Measurements from ENCODE around the gene DEF6.
"Not testable (repeated sequence)": the region's sequence is repeated elsewhere in the genome, so short reads cannot be mapped to it uniquely, and the experiment has no call there.

DEF6 gene

DNA sequence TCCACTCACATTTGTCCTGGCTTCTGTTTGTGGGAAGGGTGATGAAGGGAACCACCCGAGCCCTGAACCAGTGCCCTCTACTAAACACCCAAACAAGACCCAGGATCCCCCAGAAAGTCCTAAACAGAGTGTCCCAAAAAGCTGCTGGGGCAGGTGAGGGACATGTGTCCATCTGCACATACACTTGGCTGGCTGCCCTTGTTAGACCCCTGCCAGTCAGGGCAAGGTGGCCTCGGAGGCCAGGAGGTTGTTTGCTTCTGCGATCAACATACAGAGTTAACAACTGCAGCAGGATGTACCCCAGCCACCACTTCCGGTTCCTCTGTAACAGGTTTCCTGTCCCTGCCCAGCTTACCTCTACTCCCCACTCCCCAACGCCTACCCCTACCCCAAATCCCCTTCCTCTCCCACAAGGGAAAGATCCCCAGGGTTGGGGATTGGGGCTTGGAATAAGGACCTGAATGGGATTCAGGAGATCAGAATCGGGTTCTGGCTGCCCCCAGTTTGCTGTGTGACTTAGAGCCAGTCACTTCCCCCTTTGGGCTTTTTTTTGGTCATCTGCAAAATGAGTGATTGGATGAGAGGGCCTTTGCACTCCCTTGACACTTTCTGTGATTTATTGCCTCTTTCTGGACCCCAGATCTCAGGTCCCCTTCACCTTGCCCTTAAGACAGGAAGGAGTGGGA lies 13.9 kb downstream of the DEF6 start:
- DNase-seq, result peak; percentile 76

DNA sequence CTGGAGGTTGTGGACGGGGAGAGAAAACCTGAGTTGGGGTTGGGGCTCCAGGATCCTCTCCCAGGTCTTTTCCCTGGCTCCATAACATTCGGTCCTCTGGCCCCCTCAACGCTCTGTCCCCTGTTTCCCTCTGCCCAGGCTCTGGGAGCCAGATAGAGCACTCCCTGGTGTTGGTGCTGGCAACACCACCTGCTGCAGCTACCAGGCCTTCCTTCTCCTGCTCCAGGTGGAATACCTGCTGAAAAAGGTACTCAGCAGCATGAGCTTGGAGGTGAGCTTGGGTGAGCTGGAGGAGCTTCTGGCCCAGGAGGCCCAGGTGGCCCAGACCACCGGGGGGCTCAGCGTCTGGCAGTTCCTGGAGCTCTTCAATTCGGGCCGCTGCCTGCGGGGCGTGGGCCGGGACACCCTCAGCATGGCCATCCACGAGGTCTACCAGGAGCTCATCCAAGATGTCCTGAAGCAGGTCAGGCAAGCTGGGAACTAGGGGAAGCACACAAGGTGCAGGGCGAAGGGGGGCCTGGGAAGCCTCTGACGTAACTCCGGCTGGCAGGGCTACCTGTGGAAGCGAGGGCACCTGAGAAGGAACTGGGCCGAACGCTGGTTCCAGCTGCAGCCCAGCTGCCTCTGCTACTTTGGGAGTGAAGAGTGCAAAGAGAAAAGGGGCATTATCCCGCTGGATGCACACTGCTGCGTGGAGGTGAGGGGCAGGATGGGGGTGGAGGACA lies 14.6 kb downstream of the DEF6 start:
- no peak for DNase-seq

DNA sequence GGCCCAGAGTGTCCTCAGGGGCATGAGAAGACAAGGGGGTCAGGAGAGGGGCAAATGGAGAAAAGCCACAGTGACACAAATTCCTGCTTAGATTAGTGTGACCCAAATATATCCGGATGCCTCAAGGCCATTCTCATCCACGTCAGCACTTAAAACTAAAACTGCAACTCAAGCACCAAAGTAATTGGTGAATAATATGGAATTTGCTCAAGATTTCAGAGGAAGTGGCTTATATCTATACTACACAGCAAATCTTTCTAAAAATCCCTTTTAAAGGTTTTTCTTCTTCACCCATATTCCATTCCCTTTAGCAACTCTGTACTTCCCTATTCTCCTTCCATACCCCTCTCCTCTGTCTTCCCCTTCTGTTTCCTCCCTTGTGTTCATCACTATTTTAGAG lies 15.2 kb downstream of the DEF6 start:
- no peak for DNase-seq

DNA sequence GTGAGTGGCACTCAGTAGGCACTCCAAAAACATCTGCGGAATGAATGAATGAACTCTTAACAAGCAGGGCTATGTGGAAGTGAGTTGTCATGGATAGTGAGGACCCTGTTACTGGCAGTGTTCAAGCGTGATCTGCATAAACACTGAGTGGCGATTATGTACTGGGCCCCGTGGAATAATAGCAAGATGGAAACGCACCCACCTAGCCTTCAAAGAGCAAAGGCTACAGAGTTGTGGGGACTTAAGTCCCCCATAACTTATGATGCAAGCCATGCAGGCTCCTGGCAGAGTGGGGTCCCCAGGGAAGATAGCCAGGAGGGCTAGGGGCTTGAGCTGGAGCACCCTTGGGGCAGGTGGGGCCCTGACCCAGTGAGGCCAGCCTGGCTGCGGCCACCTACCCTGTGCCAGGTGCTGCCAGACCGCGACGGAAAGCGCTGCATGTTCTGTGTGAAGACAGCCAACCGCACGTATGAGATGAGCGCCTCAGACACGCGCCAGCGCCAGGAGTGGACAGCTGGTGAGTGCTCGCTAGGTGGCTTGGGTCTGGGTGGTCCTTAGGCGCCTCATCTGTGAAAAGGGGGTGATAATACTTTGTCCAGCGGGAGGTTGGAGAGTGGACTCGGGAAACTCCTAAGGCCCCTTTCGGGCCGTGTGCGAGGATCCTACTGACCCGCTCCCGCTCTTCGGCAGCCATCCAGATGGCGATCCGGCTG lies 20.0 kb downstream of the DEF6 start:
- DNase-seq, result no peak

DNA sequence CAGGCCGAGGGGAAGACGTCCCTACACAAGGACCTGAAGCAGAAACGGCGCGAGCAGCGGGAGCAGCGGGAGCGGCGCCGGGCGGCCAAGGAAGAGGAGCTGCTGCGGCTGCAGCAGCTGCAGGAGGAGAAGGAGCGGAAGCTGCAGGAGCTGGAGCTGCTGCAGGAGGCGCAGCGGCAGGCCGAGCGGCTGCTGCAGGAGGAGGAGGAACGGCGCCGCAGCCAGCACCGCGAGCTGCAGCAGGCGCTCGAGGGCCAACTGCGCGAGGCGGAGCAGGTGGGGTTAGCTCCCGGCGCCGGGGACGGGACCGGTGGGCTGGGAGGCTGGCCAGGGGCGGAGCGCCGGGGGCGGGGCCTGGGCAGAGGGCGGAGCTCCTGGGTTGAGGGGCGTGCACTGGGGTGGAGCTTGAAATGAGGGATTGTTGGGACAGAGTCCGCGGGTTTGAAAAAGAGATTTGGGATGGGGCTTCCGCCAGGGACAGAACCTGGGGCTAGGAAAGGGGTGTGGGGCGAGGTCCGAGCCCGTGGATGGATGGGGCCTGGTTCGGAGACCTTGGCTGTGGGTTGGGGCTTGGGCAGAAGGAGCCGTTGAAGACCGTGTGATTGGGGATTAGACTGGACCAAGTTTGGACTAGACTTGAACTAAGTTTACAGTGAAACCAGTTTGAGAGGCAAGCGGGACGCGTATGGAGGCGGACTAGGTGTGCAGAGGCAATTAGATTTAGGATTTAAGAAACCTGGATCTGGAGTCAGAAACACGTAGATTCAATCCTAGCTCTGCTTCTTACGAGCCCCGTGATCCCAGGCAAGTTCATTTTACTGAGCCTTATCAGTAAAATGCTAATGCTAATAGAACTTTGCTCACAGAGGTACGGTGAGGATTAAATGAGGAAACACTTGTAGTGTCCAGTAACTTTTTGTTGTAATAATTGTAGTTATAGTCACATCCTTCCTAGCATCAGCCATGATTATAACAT lies 20.9 kb downstream of the DEF6 start:
- no peak for DNase-seq

DNA sequence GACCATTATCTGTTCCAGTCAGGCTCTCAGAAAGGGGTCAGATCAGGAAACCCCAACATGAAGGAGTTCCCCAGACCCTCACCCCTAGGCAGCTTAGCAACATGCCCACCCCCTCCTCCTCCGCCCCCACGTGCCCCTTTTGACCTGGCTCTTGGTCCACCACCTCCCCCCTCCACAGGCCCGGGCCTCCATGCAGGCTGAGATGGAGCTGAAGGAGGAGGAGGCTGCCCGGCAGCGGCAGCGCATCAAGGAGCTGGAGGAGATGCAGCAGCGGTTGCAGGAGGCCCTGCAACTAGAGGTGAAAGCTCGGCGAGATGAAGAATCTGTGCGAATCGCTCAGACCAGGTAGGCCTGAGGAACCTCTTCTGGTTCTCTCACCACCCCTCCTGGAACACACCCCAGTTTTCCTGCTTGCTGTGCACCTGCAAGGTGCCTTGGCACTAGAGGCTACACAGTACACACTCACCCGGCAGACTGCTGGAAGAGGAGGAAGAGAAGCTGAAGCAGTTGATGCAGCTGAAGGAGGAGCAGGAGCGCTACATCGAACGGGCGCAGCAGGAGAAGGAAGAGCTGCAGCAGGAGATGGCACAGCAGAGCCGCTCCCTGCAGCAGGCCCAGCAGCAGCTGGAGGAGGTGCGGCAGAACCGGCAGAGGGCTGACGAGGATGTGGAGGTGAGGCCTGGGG lies 21.9 kb downstream of the DEF6 start:
- no peak for DNase-seq

DNA sequence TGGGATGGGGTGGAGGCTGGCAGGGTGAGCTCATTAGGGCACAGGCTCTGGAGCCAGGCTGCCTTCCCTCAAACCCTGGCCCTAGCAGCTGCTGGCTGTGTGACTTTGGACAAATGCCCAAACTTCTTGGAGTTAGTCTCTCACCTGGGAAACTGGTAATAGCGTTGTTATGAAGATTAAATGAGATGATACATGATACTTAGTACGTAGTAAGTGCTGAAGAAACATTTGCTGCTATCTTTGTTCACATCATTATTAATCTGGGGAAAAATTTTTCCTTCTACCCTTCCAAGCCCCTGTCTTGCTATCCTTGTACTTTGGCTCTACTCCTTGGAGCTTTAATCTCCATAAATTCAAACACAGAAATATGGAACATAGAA lies 22.4 kb downstream of the DEF6 start:
- no peak for DNase-seq

DNA sequence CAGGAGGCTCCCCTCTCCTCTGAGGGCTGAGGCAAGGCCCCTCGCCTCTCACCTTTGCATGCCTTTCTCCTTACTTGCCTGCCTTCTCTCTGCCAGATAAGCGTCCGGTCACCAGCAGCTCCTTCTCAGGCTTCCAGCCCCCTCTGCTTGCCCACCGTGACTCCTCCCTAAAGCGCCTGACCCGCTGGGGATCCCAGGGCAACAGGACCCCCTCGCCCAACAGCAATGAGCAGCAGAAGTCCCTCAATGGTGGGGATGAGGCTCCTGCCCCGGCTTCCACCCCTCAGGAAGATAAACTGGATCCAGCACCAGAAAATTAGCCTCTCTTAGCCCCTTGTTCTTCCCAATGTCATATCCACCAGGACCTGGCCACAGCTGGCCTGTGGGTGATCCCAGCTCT lies 23.5 kb downstream of the DEF6 start:
- DNase-seq, result no peak

DNA sequence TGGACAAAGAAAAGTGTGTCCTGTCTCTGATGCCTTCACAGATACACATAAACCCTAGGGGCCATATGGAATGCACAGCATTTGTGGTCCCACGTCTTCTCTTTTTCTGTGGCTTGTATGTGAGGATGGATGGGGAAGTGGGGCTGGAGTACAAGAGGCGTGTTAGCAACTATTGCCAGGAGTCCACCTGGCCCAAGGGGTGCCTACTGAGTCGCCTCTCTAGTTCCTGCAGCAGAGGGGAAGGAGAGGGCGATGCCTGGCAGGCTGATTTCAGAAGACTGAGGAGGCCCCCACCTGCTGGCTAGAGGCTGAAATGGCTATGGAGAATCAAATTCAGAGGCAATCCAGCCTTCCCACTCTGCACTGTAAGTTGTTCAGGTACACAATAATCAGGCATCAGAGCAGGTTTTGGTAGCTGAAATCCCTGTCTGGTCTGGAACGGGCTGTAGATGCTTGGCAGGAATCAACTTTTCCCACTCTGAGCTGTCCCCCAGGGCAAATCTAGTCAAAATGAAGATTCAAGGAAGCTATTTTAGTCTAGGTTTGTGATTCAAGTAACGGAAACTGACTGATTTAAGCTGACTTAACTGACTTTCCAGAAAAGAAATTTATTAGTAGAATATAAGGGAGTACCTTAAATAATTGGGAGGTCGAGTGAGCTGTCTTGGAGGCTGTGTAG lies 29.9 kb downstream of the DEF6 start:
- peak; percentile 84 for DNase-seq

DNA sequence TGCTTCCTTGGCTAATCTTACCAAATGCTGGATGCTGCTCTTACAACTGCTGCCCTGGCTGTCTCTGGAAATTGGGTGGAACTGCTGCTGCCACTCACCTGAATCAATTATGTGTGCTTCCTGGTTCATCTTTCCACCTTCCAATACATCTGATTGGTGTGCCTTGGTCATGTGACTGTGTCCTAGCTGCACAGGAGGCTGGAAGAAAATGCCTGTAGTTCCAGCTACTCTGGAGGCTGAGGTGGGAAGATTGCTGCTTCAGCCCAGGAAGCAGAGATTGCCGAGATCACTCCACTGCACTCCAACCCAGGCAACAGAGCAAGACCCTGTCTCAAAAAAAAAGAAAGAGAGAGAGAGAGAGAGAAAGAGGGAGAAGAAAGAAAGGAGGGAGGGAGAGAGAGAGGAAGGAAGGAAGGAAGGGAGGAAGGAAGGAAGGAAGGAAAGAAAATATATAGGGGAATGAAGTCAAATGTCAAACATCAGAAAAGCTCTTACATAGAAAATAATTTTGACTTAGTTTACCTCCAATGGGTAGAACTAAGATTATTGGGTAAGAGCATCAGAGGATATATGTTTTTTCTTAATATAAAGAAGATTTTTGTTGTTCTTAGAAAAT lies 30.6 kb downstream of the DEF6 start:
- DNase-seq, result no peak

DNA sequence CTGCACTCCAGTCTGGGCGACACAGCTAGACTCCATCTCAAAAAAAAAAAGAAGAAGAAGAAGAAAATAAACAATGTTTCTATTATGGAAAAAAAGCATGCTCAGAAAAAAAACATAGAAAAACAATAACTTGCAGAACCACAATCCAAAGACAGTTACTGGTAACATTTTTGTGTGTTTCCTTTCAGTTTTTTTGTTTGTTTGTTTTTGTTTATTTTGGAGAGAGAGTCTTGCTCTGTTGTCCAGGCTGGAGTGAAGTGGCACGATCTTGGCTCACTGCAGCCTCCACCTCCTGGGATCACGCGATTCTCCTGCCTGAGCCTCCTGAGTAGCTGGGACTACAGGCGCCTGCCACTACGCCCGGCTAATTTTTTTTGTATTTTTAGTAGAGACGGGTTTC lies 31.3 kb downstream of the DEF6 start:
- DNase-seq, result not testable (repeated sequence)

DNA sequence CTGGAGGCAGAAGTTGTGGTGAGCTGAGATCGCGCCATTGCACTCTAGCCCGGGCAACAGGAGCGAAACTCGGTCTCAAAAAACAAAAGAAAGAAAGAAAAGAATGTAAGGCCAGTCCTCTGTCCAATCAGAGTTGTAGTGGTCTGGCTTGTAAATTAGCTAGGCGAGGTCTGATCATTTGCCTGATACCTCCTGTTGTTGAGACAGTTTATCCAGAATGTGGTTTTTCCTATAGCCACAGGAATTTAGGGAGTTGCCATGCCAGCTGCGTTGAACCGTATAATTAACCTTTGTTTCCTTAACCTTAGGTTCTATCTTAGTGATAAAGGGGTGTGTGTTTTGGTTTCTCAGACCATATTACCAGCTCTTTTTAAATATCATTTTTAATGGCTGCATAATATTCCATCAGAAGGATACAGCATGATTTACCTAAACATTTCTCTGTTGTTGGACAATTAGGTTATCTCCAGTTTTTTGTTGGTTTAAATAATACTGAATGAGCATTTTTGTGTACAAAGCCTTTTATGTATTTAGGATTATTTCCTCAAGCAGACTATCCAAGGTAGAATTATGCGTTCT lies 33.0 kb downstream of the DEF6 start:
- no peak for DNase-seq

DNA sequence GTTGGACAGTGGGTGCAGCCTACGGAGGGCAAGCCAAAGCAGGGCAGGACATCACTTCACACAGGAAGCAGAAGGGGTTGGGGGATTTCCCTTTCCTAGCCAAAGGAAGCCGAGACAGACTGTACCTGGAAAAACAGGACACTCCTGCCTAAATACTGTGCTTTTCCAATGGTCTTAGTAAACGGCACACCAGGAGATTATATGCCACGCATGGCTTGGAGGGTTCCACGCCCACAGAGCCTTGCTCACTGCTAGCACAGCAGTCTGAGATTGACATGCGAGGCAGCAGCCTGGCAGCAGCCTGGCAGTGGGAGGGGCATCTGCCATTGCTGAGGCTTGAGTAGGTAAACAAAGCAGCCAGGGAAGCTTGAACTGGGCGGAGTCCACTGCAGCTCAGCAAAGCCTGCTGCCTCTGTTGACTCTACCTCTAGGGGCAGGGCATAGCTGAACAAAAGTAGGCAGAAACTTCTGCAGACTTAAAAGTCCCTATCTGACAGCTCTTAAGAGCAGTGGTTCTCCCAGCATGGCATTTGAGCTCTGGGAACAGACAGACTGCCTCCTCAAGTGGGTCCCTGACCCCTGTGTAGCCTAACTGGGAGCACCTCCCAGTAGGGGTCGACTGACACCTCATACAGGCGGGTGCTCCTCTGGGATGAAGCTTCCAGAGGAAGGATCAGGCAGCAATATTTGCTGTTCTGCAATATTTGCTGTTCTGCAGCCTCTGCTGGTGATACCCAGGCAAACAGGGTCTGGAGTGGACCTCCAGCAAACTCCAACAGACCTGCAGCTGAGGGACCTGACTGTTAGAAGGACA lies 34.7 kb downstream of the DEF6 start:
- DNase-seq, result peak; percentile 76

DNA sequence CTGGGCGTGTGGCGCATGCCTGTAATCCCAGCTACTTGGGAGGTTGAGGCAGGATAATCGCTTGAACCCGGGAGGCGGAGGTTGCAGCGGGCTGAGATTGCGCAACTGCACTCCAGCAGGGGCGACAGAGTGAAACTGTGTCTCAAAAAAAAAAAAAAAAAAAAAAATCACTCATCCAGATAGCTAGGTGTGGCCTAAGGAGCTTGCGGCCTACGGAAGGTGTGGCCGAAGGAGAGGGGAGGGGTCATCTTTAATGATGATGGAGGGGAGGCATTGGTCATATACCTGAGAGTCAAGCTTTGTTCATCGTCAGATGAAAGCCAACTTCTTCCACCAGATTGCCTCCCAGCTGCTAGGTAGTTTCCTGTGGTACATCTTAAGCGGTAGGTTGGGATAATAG lies 43.9 kb downstream of the DEF6 start:
- DNase-seq, result no peak

DNA sequence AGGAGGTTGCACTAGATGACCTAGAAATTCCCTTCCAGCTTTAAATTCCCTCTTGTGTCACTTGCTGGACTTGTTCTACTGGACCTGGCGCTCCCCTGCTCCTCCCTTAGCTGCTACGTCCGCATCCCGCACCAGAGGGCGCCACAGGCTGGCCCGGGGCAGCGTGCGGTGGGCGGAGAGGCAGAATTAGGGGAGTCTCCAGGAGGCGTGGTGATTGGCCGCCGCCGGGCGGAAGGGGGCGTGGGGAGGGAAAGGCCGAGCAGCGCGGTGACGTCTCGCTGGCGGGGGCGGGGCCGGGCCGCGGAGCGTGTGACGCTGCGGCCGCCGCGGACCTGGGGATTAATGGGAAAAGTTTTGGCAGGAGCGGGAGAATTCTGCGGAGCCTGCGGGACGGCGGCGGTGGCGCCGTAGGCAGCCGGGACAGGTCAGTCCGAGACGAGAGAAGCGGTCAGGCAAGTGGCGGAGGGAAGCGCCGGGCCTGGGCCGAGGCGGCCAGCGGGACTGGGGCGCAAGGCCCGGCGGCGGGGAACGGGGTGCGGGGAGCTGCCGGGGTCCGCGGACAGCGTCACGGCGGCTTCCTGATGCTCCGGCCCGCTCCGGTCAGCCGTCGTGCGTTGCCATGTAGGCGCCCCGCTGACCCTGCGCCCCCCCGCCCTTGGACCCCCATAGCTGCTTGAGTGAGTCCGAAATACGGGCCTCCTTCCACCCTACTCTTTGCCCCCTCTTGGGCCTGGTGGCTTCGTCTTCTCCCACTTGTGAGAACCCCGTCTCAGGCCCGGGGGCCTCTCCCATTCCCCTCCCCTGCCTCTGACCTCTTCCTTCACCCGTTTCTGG lies 44.9 kb downstream of the DEF6 start, which contains the start of gene PPARD:
Gene PPARD (plus strand): TSS at position 301 of the 834 bp plus-strand sequence. CDS start 68,530 bp downstream, outside the sequence.
- DNase-seq, result peak; percentile 97

DNA sequence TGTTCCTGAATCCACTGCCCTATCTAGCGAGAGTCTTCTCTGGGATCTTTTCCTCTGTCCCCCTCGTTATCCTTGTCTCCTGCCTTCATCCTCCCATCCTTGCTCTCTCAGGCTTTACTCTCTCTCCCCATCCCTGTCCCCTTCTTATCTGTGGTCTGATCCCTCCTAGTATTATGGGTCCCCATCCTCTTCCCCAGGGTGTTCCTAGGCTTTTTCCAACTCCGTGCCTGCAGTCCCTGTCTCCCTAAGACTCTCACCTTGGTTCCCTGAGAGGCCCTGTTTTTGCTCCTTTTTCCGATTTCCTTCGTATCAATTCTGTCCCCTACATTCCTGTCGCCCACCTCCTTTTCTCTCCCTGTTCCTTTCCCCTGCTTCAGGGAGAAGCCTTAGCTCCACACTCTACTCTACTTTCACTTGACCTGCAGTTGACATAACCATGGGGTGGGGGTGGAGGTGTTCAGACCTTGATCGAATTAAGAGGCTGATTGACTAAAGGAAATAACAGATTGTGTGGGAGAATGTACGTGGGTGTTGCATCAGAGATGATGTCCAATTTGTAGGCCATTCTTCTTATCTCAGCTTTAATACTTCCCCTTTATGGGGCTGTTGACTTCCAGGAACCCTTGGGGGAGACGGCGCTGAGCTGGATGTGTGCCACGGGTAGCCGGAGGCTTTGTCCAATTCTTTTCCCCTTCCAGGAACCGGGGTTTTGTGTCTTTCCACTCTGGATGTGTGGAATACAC lies 45.6 kb downstream of the DEF6 start:
- DNase-seq, result peak; percentile 24

DNA sequence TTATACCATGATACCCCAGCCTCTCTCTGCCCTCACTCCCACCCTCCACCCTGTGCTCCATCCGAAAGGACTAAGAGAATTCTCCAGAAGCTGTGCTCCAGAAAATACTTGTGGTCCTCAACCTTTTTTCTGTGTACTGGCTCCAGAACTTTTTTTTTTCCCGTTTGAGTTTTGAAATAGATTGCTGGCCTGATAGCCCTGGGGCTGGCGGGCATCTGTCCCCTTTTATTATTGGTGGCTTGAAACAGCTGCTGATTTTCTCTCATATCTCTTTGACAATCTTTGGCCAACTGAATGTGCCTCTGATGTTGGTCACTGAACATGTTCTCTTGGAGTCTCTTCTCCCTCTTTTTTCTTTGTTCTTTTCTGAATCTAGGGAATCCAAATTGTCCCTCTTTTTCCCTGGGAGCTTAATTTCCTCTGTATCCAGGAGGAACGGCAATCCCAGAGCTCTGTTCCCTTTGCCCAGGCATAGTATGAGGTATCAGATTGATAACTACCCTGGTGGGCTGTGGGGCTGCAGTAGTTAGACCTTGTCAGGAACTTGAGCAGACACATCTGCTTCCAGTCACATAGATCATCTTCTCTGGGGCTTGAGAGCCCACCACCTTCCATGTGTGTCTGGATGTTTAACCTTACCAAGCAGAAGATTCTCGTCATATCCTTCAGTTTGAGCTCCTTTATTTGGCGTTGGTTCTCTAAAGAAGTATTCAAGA lies 46.4 kb downstream of the DEF6 start:
- no peak for DNase-seq

Measured in CD4-positive, alpha-beta T cell treated with Interleukin-17A for 1 hour (primary cell).